ENCODE results near the gene DTNB. TPM values are rescaled to one million over a fixed set of nuclear protein-coding genes. Genes with fewer than 3 reads are reported as not detected.
A peak's percentile ranks its signal among the peaks of the same experiment; 100 is the strongest.

The DTNB gene
- total RNA-seq, 1 donor from 2014 or later: 30.5 TPM

- Mint-ChIP-seq H3K9me3 (no peaks in the 10 kb centered on the region), H3K27me3 (no peaks in the 10 kb centered on the region), H3K4me3 (no peak overlapping the region), H3K36me3 (ENCODE audit: low read depth) (peaks cover 6% of the 10 kb centered on the region), H3K27ac (no peak overlapping the region), H3K4me1 (peaks cover 8% of the 10 kb centered on the region)
- intact Hi-C loops (cut with micrococcal nuclease): no loop called here
- DNase-seq: peak; percentile 37
These were observed 91.1 kb downstream of the DTNB start for GRCh38 chr2:25582077-25582830.

- intact Hi-C loops (cut with micrococcal nuclease): no loop called here
- no peak overlapping the region for H3K4me3 Mint-ChIP-seq
- no peak overlapping the region for H3K27ac Mint-ChIP-seq
These were observed 96.8 kb downstream of the DTNB start for GRCh38 chr2:25576596-25576995.

GRCh38 chr2:25572638-25573037 lies 100.7 kb downstream of the DTNB start:
- Mint-ChIP-seq H3K9me3 (no peaks in the 10 kb centered on the region), H3K27ac (no peak overlapping the region), H3K4me3 (no peak overlapping the region), H3K27me3 (no peaks in the 10 kb centered on the region), H3K36me3 (ENCODE audit: low read depth) (peaks cover 7% of the 10 kb centered on the region), H3K4me1 (no peaks in the 10 kb centered on the region)
- DNase-seq: peak; percentile 47
- intact Hi-C loops (cut with micrococcal nuclease): no loop called here

More at GRCh38 chr2:25576596-25576995, 96.8 kb downstream of the DTNB start:
- no peak for DNase-seq
- Mint-ChIP-seq H3K4me1 (no peaks in the 10 kb centered on the region), H3K36me3 (ENCODE audit: low read depth) (peaks cover 13% of the 10 kb centered on the region), H3K9me3 (no peaks in the 10 kb centered on the region), H3K27me3 (no peaks in the 10 kb centered on the region)

GRCh38 chr2:25570161-25570845 lies 103.1 kb downstream of the DTNB start:
- Mint-ChIP-seq H3K27ac (no peak overlapping the region), H3K4me1 (peaks cover 10% of the 10 kb centered on the region), H3K4me3 (no peak overlapping the region), H3K27me3 (no peaks in the 10 kb centered on the region), H3K36me3 (ENCODE audit: low read depth) (peaks cover 2% of the 10 kb centered on the region), H3K9me3 (no peaks in the 10 kb centered on the region)
- DNase-seq: peak; percentile 44
- intact Hi-C loops (cut with micrococcal nuclease): no loop called here

GRCh38 chr2:25567406-25567805 lies 106.0 kb downstream of the DTNB start:
- peak; percentile 80 for DNase-seq
- Mint-ChIP-seq H3K4me3 (no peak overlapping the region), H3K36me3 (ENCODE audit: low read depth) (no peaks in the 10 kb centered on the region), H3K27ac (no peak overlapping the region), H3K27me3 (no peaks in the 10 kb centered on the region), H3K4me1 (peaks cover 12% of the 10 kb centered on the region), H3K9me3 (no peaks in the 10 kb centered on the region)
- intact Hi-C loops (cut with micrococcal nuclease): loop anchor here (1.0 to 2.0 kb wide), 3 partner anchors 45 to 225 kb away; no protein-coding TSS in a partner anchor

- no peaks in the 10 kb centered on the region for H3K27me3 Mint-ChIP-seq
These were observed 106.7 kb downstream of the DTNB start for GRCh38 chr2:25566694-25567093.

GRCh38 chr2:25566094-25566493 lies 107.3 kb downstream of the DTNB start:
- Mint-ChIP-seq H3K36me3 (ENCODE audit: low read depth) (peaks cover 4% of the 10 kb centered on the region), H3K27me3 (no peaks in the 10 kb centered on the region), H3K4me3 (no peak overlapping the region), H3K9me3 (peaks cover 6% of the 10 kb centered on the region), H3K27ac (no peak overlapping the region), H3K4me1 (peaks cover 24% of the 10 kb centered on the region)
- DNase-seq: peak; percentile 47
- intact Hi-C loops (cut with micrococcal nuclease): loop anchor here (2.0 kb wide), 1 partner anchor 203 kb away; no protein-coding TSS in a partner anchor

More at GRCh38 chr2:25566694-25567093, 106.7 kb downstream of the DTNB start:
- H3K4me1 Mint-ChIP-seq: peaks cover 19% of the 10 kb centered on the region
- no peak overlapping the region for H3K4me3 Mint-ChIP-seq
- H3K27ac Mint-ChIP-seq: no peak overlapping the region
- peaks cover 3% of the 10 kb centered on the region for H3K36me3 Mint-ChIP-seq (ENCODE audit: low read depth)
- H3K9me3 Mint-ChIP-seq: peaks cover 5% of the 10 kb centered on the region
- intact Hi-C loops (cut with micrococcal nuclease): loop anchor here (1.0 to 2.0 kb wide), 3 partner anchors 44 to 224 kb away; no protein-coding TSS in a partner anchor
- DNase-seq: peak; percentile 65

GRCh38 chr2:25561136-25561850 lies 112.1 kb downstream of the DTNB start:
- peak; percentile 59 for DNase-seq
- H3K27ac Mint-ChIP-seq: peak overlapping the region; percentile 87

GRCh38 chr2:25559148-25559547 lies 114.2 kb downstream of the DTNB start:
- no peaks in the 10 kb centered on the region for H3K27me3 Mint-ChIP-seq
- peaks cover 21% of the 10 kb centered on the region for H3K9me3 Mint-ChIP-seq
- peaks cover 60% of the 10 kb centered on the region for H3K4me1 Mint-ChIP-seq
- H3K27ac Mint-ChIP-seq: peak overlapping the region; percentile 96
- intact Hi-C loops (cut with micrococcal nuclease): loop anchor here (5.0 kb wide), 1 partner anchor 332 kb away; no protein-coding TSS in a partner anchor
- DNase-seq: no peak
- H3K36me3 Mint-ChIP-seq (ENCODE audit: low read depth): peaks cover 17% of the 10 kb centered on the region
- H3K4me3 Mint-ChIP-seq: peak overlapping the region; percentile 63

More at GRCh38 chr2:25561136-25561850, 112.1 kb downstream of the DTNB start:
- Mint-ChIP-seq H3K36me3 (ENCODE audit: low read depth) (peaks cover 17% of the 10 kb centered on the region), H3K4me1 (peaks cover 57% of the 10 kb centered on the region), H3K9me3 (peaks cover 21% of the 10 kb centered on the region), H3K4me3 (peak overlapping the region; percentile 56), H3K27me3 (no peaks in the 10 kb centered on the region)
- intact Hi-C loops (cut with micrococcal nuclease): loop anchor here (1.0 to 5.0 kb wide), 2 partner anchors 184 to 394 kb away; partner anchors contain the start of gene POMC

GRCh38 chr2:25558262-25558661 lies 115.1 kb downstream of the DTNB start:
- H3K27me3 Mint-ChIP-seq: no peaks in the 10 kb centered on the region
- intact Hi-C loops (cut with micrococcal nuclease): loop anchor here (1.0 to 5.0 kb wide), 5 partner anchors 28 to 331 kb away; no protein-coding TSS in a partner anchor
- peaks cover 17% of the 10 kb centered on the region for H3K36me3 Mint-ChIP-seq (ENCODE audit: low read depth)
- peaks cover 21% of the 10 kb centered on the region for H3K9me3 Mint-ChIP-seq
- H3K27ac Mint-ChIP-seq: peak overlapping the region; percentile 96
- H3K4me1 Mint-ChIP-seq: peaks cover 60% of the 10 kb centered on the region
- H3K4me3 Mint-ChIP-seq: peak overlapping the region; percentile 39
- peak; percentile 88 for DNase-seq

GRCh38 chr2:25557179-25558036 lies 116.0 kb downstream of the DTNB start:
- intact Hi-C loops (cut with micrococcal nuclease): loop anchor here (1.0 to 5.0 kb wide), 5 partner anchors 29 to 330 kb away; no protein-coding TSS in a partner anchor

GRCh38 chr2:25552318-25552717 lies 121.1 kb downstream of the DTNB start:
- H3K36me3 Mint-ChIP-seq (ENCODE audit: low read depth): peaks cover 4% of the 10 kb centered on the region

More at GRCh38 chr2:25557179-25558036, 116.0 kb downstream of the DTNB start:
- Mint-ChIP-seq H3K9me3 (peaks cover 21% of the 10 kb centered on the region), H3K36me3 (ENCODE audit: low read depth) (peaks cover 17% of the 10 kb centered on the region), H3K27me3 (no peaks in the 10 kb centered on the region), H3K4me3 (peak overlapping the region; percentile 39), H3K4me1 (peaks cover 59% of the 10 kb centered on the region), H3K27ac (peak overlapping the region; percentile 96)
- DNase-seq: peak; percentile 58

More at GRCh38 chr2:25552318-25552717, 121.1 kb downstream of the DTNB start:
- Mint-ChIP-seq H3K4me3 (no peak overlapping the region), H3K4me1 (peaks cover 30% of the 10 kb centered on the region), H3K27me3 (no peaks in the 10 kb centered on the region), H3K27ac (no peak overlapping the region), H3K9me3 (no peaks in the 10 kb centered on the region)
- intact Hi-C loops (cut with micrococcal nuclease): no loop called here
- DNase-seq: peak; percentile 52

Measured in activated CD4-positive, alpha-beta T cell treated with anti-CD3 and anti-CD28 coated beads, Interleukin-2, amount 10 ng/mL, durations not matched to agents 24 days and 14 days (primary cell).